Prostate gland (tissue), 2 donors: ENCODE results near the gene DOCK2.

Source experiments
- POLR2AphosphoS5 ChIP-seq: sonication (generic); formaldehyde crosslinking; IDR thresholded peaks from one replicate; pipeline ENCODE4 v1.6.1; 2017; ENCODE audit warnings: antibody characterized with exemption
- TF ChIP-seq, protein P1 (sequence below), 4 experiments: fragments of 200-600 bp in 2 of 4; fragments of 450-650 bp in 2 of 4; sonication (generic) in 2 of 4; IDR thresholded peaks; 1 replicate in 3 of 4; 2 replicates in 1 of 4; pipeline ENCODE4 v1.5.1; 2016 to 2019; ENCODE audit warnings: antibody characterized with exemption in 4 of 4, mild to moderate bottlenecking in 2 of 4, moderate library complexity in 2 of 4

DNA sequence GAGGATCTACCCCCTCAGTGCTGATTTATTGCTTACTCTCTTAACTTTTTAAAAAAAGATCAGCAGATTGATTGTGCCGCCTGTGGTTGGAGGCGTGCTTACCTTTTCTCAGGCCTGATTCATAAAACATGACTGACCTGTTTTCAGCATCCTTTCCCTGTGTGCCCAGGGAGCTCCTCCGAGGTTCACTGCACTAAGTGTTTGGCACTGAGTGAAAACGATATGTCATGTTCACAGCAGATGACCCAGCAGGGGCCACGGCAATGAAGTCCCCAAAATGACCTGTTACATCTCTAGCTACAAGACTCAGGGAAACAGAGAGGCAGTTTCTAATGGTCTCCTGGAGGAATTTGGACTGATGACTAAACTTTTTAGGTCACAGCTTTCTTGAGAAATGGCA lies 273.3 kb downstream of the DOCK2 start:
- TF ChIP-seq, protein P1, sequence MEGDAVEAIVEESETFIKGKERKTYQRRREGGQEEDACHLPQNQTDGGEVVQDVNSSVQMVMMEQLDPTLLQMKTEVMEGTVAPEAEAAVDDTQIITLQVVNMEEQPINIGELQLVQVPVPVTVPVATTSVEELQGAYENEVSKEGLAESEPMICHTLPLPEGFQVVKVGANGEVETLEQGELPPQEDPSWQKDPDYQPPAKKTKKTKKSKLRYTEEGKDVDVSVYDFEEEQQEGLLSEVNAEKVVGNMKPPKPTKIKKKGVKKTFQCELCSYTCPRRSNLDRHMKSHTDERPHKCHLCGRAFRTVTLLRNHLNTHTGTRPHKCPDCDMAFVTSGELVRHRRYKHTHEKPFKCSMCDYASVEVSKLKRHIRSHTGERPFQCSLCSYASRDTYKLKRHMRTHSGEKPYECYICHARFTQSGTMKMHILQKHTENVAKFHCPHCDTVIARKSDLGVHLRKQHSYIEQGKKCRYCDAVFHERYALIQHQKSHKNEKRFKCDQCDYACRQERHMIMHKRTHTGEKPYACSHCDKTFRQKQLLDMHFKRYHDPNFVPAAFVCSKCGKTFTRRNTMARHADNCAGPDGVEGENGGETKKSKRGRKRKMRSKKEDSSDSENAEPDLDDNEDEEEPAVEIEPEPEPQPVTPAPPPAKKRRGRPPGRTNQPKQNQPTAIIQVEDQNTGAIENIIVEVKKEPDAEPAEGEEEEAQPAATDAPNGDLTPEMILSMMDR (IDR thresholded peaks at IDR 0.05): no peak
- TF ChIP-seq POLR2AphosphoS5: no peak
